Adrenal gland (tissue), 12 donors: ENCODE measurements around the gene JADE2. TPM values are rescaled to one million over a fixed set of nuclear protein-coding genes. Genes with fewer than 3 reads are reported as not detected.

Experiments
- DNase-seq, 7 donors: peaks; one replicate each; pipeline ENCODE4 v3.0.0-alpha.2; 2019 to 2020
- H3K27ac ChIP-seq, 5 donors: fragments of 200-600 bp; sonication (generic) in 4 of 5; 1 replicate in 3 of 5; 2 replicates in 2 of 5; pipeline versions ENCODE4 v1.5.1 to v1.8.0; 2016 to 2020; ENCODE audit warnings: mild to moderate bottlenecking in 1 of 5
- H3K27me3 ChIP-seq: fragments of 200-600 bp; 2 replicates; pipeline ENCODE4 v1.8.0; 2021
- H3K36me3 ChIP-seq, 2 donors: fragments of 200-600 bp; replicated peaks in 1 of 2; 1 replicate in 1 of 2; 2 replicates in 1 of 2; pipeline versions ENCODE4 v1.5.1 to v1.8.0; 2018 to 2022
- H3K4me1 ChIP-seq, 2 donors: fragments of 200-600 bp; replicated peaks in 1 of 2; 1 replicate in 1 of 2; 2 replicates in 1 of 2; pipeline versions ENCODE4 v1.5.1 to v1.8.0; 2018 to 2021
- H3K4me3 ChIP-seq, 4 donors: fragments of 200-600 bp; sonication (generic) in 3 of 4; one replicate each; pipeline ENCODE4 v1.5.1; 2016 to 2018
- H3K9me3 ChIP-seq, 3 donors: fragments of 200-600 bp; sonication (generic) in 1 of 3; replicated peaks in 1 of 3; 1 replicate in 2 of 3; 2 replicates in 1 of 3; pipeline versions ENCODE4 v1.5.1 to v1.8.0; 2016 to 2021
- POLR2A ChIP-seq, 2 donors: fragments of 450-650 bp; IDR thresholded peaks; one replicate each; pipeline ENCODE4 v1.6.1; 2017; ENCODE audit warnings: antibody characterized with exemption in 2 of 2, mild to moderate bottlenecking in 2 of 2, moderate library complexity in 1 of 2
- WGBS, 4 donors: extraction: QIAGEN DNeasy Blood & Tissue Kit in 2 of 4; methylation state at CpG; one replicate each; pipeline versions ENCODE4 v1.1.5 to v1.1.7; 2013 to 2017; 5-methylcytosine and 5-hydroxymethylcytosine counted together
- intact Hi-C, 2 donors: fragments of 100-400 bp; cut with DNase I; formaldehyde crosslinking; loops; one replicate each; pipeline versions ENCODE4 v1.14.1 to v1.15.0; 2022 to 2023
- polyA plus RNA-seq, 3 donors: library from polyadenylated mRNA; stranded (reverse); fragments of 200-250 nt in 2 of 3; fragments of 350-450 nt in 1 of 3; fragmentation: Illumina TruSeq in 1 of 3; extraction: RNeasy Lipid Tissue Mini Kit (QIAGEN cat#74804) in 1 of 3; gene quantifications; one replicate each; pipeline ENCODE4 v1.2.3, GENCODE V29; 2013 to 2014
- total RNA-seq, 9 donors: library from RNA; depleted of rRNA in 4 of 9; stranded (reverse); fragments of >200 nt in 4 of 9; fragments of 120-200 nt in 1 of 9; fragmentation: NEBNext Ultra II Directional in 1 of 9; extraction: Animal tissue kit (Norgen Biotek cat#: 25700) in 1 of 9; gene quantifications; one replicate each; pipeline versions ENCODE4 v1.1.0 to v1.2.4, GENCODE V29; 2013 to 2023
- TF ChIP-seq, protein P1 (sequence below), 6 experiments: fragments of 450-650 bp in 4 of 6; fragments of 200-600 bp in 2 of 6; sonication (generic) in 1 of 6; IDR thresholded peaks; 1 replicate in 5 of 6; 2 replicates in 1 of 6; pipeline versions ENCODE4 v1.5.1 to v1.8.0; 2016 to 2021; ENCODE audit warnings: antibody characterized with exemption in 6 of 6, mild to moderate bottlenecking in 2 of 6, moderate library complexity in 1 of 6
- donor health status: healthy with polysubstance abuse.
- donor health status: Bipolar disorder and iron deficiency.
- donor health status: DM: yes; HTN: yes; CAD: no.
- donor health status: DM: no; HTN: no; CAD: no.
- donor health status: DM: no; HTN: no; CAD: no.
- donor health status: DM: yes; HTN: yes; CAD: no.

JADE2 gene
- total and polyA plus RNA-seq, 12 donors, result 7.9 to 180 (median 70.2) TPM

DNA sequence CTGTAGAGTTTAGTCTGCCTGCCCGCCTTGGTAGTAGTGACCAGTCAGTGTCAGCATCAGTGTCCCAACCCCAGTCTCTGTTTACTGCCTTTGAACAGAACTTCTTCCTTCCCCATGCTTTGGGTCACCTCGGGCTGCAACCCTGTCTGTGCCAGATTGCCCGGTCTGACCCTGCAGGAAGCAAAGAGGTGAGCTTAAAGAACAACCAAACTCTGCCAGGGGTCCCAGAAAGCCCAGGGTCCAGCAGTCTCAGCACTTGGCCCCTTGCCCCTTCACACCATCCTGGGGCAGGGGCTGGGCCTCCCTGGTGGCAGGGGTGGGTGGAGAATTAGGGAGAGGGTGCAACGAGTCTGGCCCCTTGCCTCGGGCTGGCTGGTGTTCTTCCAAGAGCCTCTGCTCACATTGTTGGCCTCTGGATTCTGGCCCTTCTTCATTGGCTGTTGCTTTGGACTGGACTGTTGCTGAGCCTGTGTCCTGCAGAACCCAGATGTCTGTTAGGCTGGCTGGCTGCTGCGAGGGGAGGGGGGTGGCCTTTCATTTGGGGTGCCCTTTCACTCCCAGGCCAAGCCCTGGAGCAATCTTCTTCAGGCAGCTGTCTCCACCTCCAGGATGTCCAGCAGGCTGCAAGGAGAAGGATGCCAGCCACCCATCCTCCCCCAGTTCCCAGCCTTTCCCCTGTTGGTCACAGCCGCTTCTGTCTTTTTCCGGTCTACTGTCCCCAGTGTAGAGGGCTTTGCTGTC lies 55.9 kb downstream of the JADE2 start:
- WGBS, 4 donors, result 40 to 58% (median 52%) methylated on average over 5 to 8 of the region's 8 CpGs
- TF ChIP-seq, protein P1, sequence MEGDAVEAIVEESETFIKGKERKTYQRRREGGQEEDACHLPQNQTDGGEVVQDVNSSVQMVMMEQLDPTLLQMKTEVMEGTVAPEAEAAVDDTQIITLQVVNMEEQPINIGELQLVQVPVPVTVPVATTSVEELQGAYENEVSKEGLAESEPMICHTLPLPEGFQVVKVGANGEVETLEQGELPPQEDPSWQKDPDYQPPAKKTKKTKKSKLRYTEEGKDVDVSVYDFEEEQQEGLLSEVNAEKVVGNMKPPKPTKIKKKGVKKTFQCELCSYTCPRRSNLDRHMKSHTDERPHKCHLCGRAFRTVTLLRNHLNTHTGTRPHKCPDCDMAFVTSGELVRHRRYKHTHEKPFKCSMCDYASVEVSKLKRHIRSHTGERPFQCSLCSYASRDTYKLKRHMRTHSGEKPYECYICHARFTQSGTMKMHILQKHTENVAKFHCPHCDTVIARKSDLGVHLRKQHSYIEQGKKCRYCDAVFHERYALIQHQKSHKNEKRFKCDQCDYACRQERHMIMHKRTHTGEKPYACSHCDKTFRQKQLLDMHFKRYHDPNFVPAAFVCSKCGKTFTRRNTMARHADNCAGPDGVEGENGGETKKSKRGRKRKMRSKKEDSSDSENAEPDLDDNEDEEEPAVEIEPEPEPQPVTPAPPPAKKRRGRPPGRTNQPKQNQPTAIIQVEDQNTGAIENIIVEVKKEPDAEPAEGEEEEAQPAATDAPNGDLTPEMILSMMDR (IDR thresholded peaks at IDR 0.05), result no peak
- Histone ChIP-seq H3K27ac (peak overlapping the region in 2 of 5 donors; percentile 24 to 64), H3K9me3 (no peaks in the 10 kb centered on the region), H3K27me3 (no peaks in the 10 kb centered on the region), H3K36me3 (peaks cover 0 to 43% of the 10 kb centered on the region in 2 donors), H3K4me1 (peaks cover 12 to 41% of the 10 kb centered on the region in 2 donors), H3K4me3 (no peak overlapping the region)
- intact Hi-C loops, result loop anchor here in 1 of 2 donors (10.0 kb wide), 1 partner anchor 207 kb away; the partner anchor contains the start of gene UBE2B
- DNase-seq, result peak in 2 of 7 donors; percentile 45 to 67

DNA sequence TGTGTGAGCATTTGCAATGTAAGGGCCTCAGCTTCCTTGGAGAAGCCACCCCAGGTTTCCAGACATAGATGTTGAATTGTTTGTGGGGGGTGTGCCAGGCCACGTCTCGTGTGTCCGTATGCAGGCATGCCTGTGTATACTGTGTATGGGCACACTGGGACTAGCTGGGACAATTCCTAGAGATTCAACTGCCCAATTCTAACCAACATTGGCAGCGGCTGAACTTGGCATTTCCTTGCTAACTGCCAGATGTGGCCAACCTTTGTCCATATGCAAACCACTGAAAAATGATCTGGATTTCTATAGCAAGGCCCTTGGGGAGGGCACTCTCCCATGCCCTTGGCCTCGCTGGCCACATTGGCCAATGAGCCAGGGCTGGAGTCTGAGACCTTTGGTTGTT lies 56.8 kb downstream of the JADE2 start:
- Histone ChIP-seq H3K4me3 (no peak overlapping the region), H3K9me3 (no peaks in the 10 kb centered on the region), H3K27me3 (no peaks in the 10 kb centered on the region), H3K27ac (peak overlapping the region in 2 of 5 donors; percentile 1 to 24), H3K4me1 (peaks cover 3 to 38% of the 10 kb centered on the region in 2 donors), H3K36me3 (peaks cover 0 to 34% of the 10 kb centered on the region in 2 donors)
- TF ChIP-seq, protein P1 (IDR thresholded peaks at IDR 0.05), result no peak
- TF ChIP-seq POLR2A (IDR thresholded peaks at IDR 0.05), result no peak
- 63 to 83% (median 80%) methylated on average over 4 to 5 of the region's 5 CpGs for WGBS, 4 donors
- DNase-seq, result peak in 1 of 7 donors; percentile 50
- intact Hi-C loops, result loop anchor here in 1 of 2 donors (10.0 kb wide), 1 partner anchor 207 kb away; the partner anchor contains the start of gene UBE2B

DNA sequence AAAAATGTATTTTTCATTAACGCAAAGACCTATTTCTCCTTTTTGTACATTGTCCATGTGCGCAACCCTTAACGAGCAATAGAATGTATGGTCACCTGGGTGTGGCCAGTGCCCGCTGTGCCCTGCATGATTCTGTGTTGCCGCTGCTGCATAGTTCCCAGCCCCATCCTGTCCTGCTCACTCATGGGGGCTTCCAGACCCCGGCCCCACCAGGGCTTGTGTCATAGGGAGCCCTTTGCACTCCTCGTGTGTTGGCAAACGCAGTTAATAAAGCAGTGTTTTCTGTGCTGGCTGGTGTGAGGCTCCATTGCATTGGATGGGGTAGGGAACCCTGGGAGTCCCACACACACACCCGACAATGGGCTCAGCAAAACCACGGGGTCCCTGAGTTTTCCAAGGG lies 57.5 kb downstream of the JADE2 start:
- peaks cover 0 to 32% of the 10 kb centered on the region in 2 donors for H3K4me1 ChIP-seq
- peaks cover 0 to 28% of the 10 kb centered on the region in 2 donors for H3K36me3 ChIP-seq
- TF ChIP-seq, protein P1 (IDR thresholded peaks at IDR 0.05), result no peak
- TF ChIP-seq POLR2A (IDR thresholded peaks at IDR 0.05), result no peak
- peak in 1 of 7 donors; percentile 45 for DNase-seq
- H3K27ac ChIP-seq, result no peak overlapping the region
- H3K27me3 ChIP-seq, result no peaks in the 10 kb centered on the region
- H3K4me3 ChIP-seq, result no peak overlapping the region
- 89 to 92% (median 90%) methylated on average over 10 of the region's 10 CpGs for WGBS, 4 donors
- intact Hi-C loops, result loop anchor here in 1 of 2 donors (10.0 kb wide), 1 partner anchor 208 kb away; the partner anchor contains the start of gene UBE2B
- H3K9me3 ChIP-seq, result no peaks in the 10 kb centered on the region

DNA sequence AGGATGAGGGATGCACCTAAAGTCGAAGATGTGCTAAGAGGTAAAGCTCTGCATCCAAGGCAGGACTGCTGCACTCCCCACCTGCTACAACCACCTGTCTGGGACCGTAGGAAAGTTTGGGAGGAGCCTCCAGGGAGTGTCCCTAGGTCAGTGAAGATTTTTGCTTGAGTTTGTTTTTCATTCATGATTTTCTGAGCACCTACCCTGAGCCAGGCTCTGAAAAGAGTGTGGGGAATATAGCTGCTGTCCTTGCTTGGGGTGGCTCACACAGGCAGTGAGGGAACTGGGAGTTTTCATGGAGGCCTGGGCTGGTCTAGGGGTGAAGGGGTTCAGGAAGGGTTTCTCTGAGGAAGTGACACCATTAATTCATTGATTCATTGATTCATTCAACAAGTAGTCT lies 58.3 kb downstream of the JADE2 start:
- Histone ChIP-seq H3K4me1 (peaks cover 0 to 31% of the 10 kb centered on the region in 2 donors), H3K9me3 (no peaks in the 10 kb centered on the region), H3K27me3 (no peaks in the 10 kb centered on the region), H3K4me3 (no peak overlapping the region), H3K27ac (no peak overlapping the region), H3K36me3 (peaks cover 0 to 19% of the 10 kb centered on the region in 2 donors)
- intact Hi-C loops, result loop anchor here in 1 of 2 donors (10.0 kb wide), 1 partner anchor 209 kb away; the partner anchor contains the start of gene UBE2B
- TF ChIP-seq, protein P1 (IDR thresholded peaks at IDR 0.05), result no peak
- TF ChIP-seq POLR2A (IDR thresholded peaks at IDR 0.05), result no peak
- WGBS, 4 donors, result 70 to 89% (median 84%) methylated on average over 2 of the region's 2 CpGs
- peak in 1 of 7 donors; percentile 31 for DNase-seq
